Measurements from ENCODE around the gene ZNF83. TPM values are rescaled to one million over a fixed set of nuclear protein-coding genes. Genes with fewer than 3 reads are reported as not detected.
A peak's percentile ranks its signal among the peaks of the same experiment; 100 is the strongest.

ZNF83 gene
- total RNA-seq, 1 experiment from 2014 or later, result 31.6 TPM

- Histone ChIP-seq H2AFZ (ENCODE audit: low read length) (no peak overlapping the region), H3K27me3 (ENCODE audit: insufficient read depth, low read length) (no peaks in the 10 kb centered on the region), H3K23ac (ENCODE audit: insufficient read length, low read depth, low read length) (no peak overlapping the region), H3K14ac (ENCODE audit: insufficient read depth, low read length) (no peak overlapping the region), H3K27ac (ENCODE audit: insufficient read length, low read depth, low read length) (no peak overlapping the region), H2BK20ac (ENCODE audit: low read depth, low read length, poor library complexity, severe bottlenecking) (no peak overlapping the region), H4K8ac (replicated peaks; ENCODE audit: insufficient read length, low read depth, low read length) (no peak overlapping the region), H4K20me1 (ENCODE audit: control insufficient read depth, insufficient read depth, insufficient read length) (no peaks in the 10 kb centered on the region), H3K4me1 (ENCODE audit: insufficient read depth, low read length) (no peaks in the 10 kb centered on the region), H3K4ac (ENCODE audit: low read depth, low read length) (no peak overlapping the region), H3T11ph (ENCODE audit: low read length) (no peak overlapping the region), H3K79me2 (ENCODE audit: insufficient read depth, low read length) (no peaks in the 10 kb centered on the region), H2AK5ac (ENCODE audit: insufficient read length, low read length) (no peak overlapping the region), H3K56ac (ENCODE audit: insufficient read length, low read depth, low read length) (no peak overlapping the region), H3K23me2 (ENCODE audit: insufficient read length, low read depth, low read length, poor library complexity, severe bottlenecking) (no peaks in the 10 kb centered on the region), H3K18ac (ENCODE audit: insufficient read length, low read depth, low read length) (no peak overlapping the region), H3K79me1 (ENCODE audit: insufficient read depth, low read depth, low read length, poor library complexity, severe bottlenecking) (no peaks in the 10 kb centered on the region), H2BK12ac (ENCODE audit: insufficient read length, low read depth, low read length) (no peak overlapping the region), H4K5ac (ENCODE audit: insufficient read length, low read depth, low read length) (no peak overlapping the region), H3K4me2 (ENCODE audit: insufficient read depth, insufficient read length, low read length) (no peak overlapping the region), H3K9ac (ENCODE audit: extremely low read depth, insufficient read length, low read length) (no peak overlapping the region), H2BK15ac (ENCODE audit: low read depth, low read length) (no peak overlapping the region), H4K91ac (ENCODE audit: insufficient read length, low read depth, low read length) (no peak overlapping the region), H2BK120ac (ENCODE audit: low read depth, low read length, poor library complexity, severe bottlenecking) (no peak overlapping the region), H3K9me3 (ENCODE audit: control insufficient read depth, low read depth, low read length) (no peaks in the 10 kb centered on the region), H2BK5ac (ENCODE audit: insufficient read length, low read length) (no peak overlapping the region)
- no CpG with 5 or more reads among the region's 14 CpGs for WGBS (ENCODE audit: extremely low coverage, insufficient read length, low lambda C conversion rate)
- no peaks in the 10 kb centered on the region for H3K27me3 Mint-ChIP-seq (ENCODE audit: low read depth)
- peaks cover 4 to 5% of the 10 kb centered on the region in 2 experiments for H3K4me1 Mint-ChIP-seq
- H3K4me3 Mint-ChIP-seq, result no peak overlapping the region
- H3K27ac Mint-ChIP-seq, result no peak overlapping the region
- H3K36me3 Mint-ChIP-seq (ENCODE audit: insufficient read depth in 1 of 3, low read depth in 3 of 3), result peaks cover 11 to 19% (median 13%) of the 10 kb centered on the region in 3 experiments; a peak in 5 of 7 replicates
- H3K9me3 Mint-ChIP-seq, result no peaks in the 10 kb centered on the region
- DNase-seq, result peak; percentile 37
- TF ChIP-seq CTCF (conservative IDR thresholded peaks at IDR 0.05), result no peak
Measured at GRCh38 chr19:52659013-52659412, 20.9 kb upstream of the ZNF83 start.
